GM12878 (cell line): ENCODE data around the gene AGAP1. TPM values are rescaled to one million over a fixed set of nuclear protein-coding genes. Genes with fewer than 3 reads are reported as not detected.

ENCODE experiments used
- ATAC-seq: fragments of 200-7000 bp; cut with Tn5 transposase; 3 replicates; pipeline ENCODE4 v1.9.1; 2020; ENCODE audit warnings: mild to moderate bottlenecking, moderate library complexity
- BruUV-seq: library from RNA; stranded (reverse); fragments of 400-500 nt; replicated peaks from 2 replicates; lab custom pipeline; 2021; lab: Mats Ljungman, UMichigan
- CTCF ChIA-PET: fragments of 300-600 bp; sonication (Branson Sonifier 250); formaldehyde crosslinking; extraction: SDS; loops from one replicate; lab custom pipeline; 2021; ENCODE audit warnings: inconsistent platforms; lab: Yijun Ruan, JAX
- POLR2A ChIA-PET: fragments of 350-600 bp; formaldehyde crosslinking; extraction: SDS; loops from one replicate; lab custom pipeline; 2021; ENCODE audit warnings: inconsistent platforms; lab: Charles Lee
- RAD21 ChIA-PET: fragments of 300-600 bp; sonication (Branson Sonifier 250); formaldehyde crosslinking; loops from one replicate; lab custom pipeline; 2023; ENCODE audit warnings: antibody characterized with exemption; ENCODE audit not compliant: unreplicated experiment; lab: Charles Lee
- SMC1A ChIA-PET: fragments of 300-600 bp; sonication (Branson Sonifier 250); formaldehyde crosslinking; loops from one replicate; lab custom pipeline; 2023; ENCODE audit not compliant: unreplicated experiment, uncharacterized antibody; lab: Charles Lee
- DNase-seq: peaks from one replicate; pipeline ENCODE4 v3.0.0-alpha.2; 2011; ENCODE audit warnings: low read depth, low spot score
- FAIRE-seq: peaks from 3 replicates; lab custom pipeline; 2011; peaks lifted over from hg19 to GRCh38; lab: Jason Lieb, UNC
- H2AFZ ChIP-seq: 2 replicates; pipeline ENCODE4 v1.6.0; 2011; ENCODE audit warnings: low read depth, low read length, control low read depth; ENCODE audit not compliant: control insufficient read depth
- H3K27ac ChIP-seq: 2 replicates; pipeline ENCODE4 v1.5.1; 2011; ENCODE audit warnings: control low read depth; ENCODE audit not compliant: control insufficient read depth, insufficient read depth
- H3K27me3 ChIP-seq, 2 experiments: replicated peaks in 1 of 2; 2 replicates each; pipeline versions ENCODE4 v1.6.0 to v1.6.1; 2011; ENCODE audit warnings: low read length in 1 of 2; ENCODE audit not compliant: control insufficient read depth in 2 of 2, insufficient read depth in 2 of 2
- H3K36me3 ChIP-seq, 2 experiments: 2 replicates each; pipeline ENCODE4 v1.5.1; 2011; ENCODE audit warnings: low read length in 1 of 2; ENCODE audit not compliant: control insufficient read depth in 2 of 2, insufficient read depth in 2 of 2
- H3K4me1 ChIP-seq: 2 replicates; pipeline ENCODE4 v1.6.1; 2011; ENCODE audit warnings: mild to moderate bottlenecking, low read length, moderate library complexity, mixed read lengths; ENCODE audit not compliant: control insufficient read depth, insufficient read depth
- H3K4me2 ChIP-seq: 2 replicates; pipeline ENCODE4 v1.6.0; 2011; ENCODE audit warnings: control low read depth; ENCODE audit not compliant: control insufficient read depth, insufficient read depth
- H3K4me3 ChIP-seq: fragments of 200-600 bp; sonication (generic); 2 replicates; pipeline ENCODE4 v1.5.1; 2016
- H3K79me2 ChIP-seq: 2 replicates; pipeline ENCODE4 v1.6.0; 2011; ENCODE audit warnings: low read length; ENCODE audit not compliant: control insufficient read depth, insufficient read depth
- H3K9ac ChIP-seq: 2 replicates; pipeline ENCODE4 v1.8.0; 2011; ENCODE audit warnings: low read length, control low read depth, mixed read lengths; ENCODE audit not compliant: control insufficient read depth, insufficient read depth
- H3K9me3 ChIP-seq: replicated peaks from 3 replicates; pipeline ENCODE4 v1.5.1; 2011; ENCODE audit warnings: mild to moderate bottlenecking, low read length; ENCODE audit not compliant: control insufficient read depth, insufficient read depth
- H4K20me1 ChIP-seq: 2 replicates; pipeline ENCODE4 v1.6.0; 2011; ENCODE audit not compliant: control insufficient read depth, insufficient read depth
- ASH2L ChIP-seq: fragments of 300-600, 200-600 bp; sonication (generic); IDR thresholded peaks from 2 replicates; pipeline ENCODE4 v1.6.1; 2017; ENCODE audit warnings: low read depth, mild to moderate bottlenecking, borderline replicate concordance
- ATF2 ChIP-seq: IDR thresholded peaks from 2 replicates; pipeline ENCODE4 v1.6.1; 2012; ENCODE audit warnings: low read length, inconsistent platforms
- CBX5 ChIP-seq: sonication (generic); IDR thresholded peaks from 2 replicates; pipeline ENCODE4 v1.6.1; 2016; ENCODE audit warnings: low read depth, moderate library complexity, mild to moderate bottlenecking, inconsistent platforms
- CEBPZ ChIP-seq: fragments of 150-350 bp; IDR thresholded peaks from 2 replicates; pipeline ENCODE4 v1.6.1; 2016; ENCODE audit warnings: low read depth, low read length
- EGR1 ChIP-seq, 2 experiments: IDR thresholded peaks; 1 replicate in 1 of 2; 2 replicates in 1 of 2; pipeline ENCODE4 v1.6.1; 2011 to 2012; ENCODE audit warnings: low read depth in 2 of 2, low read length in 2 of 2, borderline replicate concordance in 1 of 2, mild to moderate bottlenecking in 1 of 2, moderate library complexity in 1 of 2
- ETV6 ChIP-seq, 2 experiments: fragments of 450-650 bp in 1 of 2; IDR thresholded peaks in 1 of 2; conservative IDR thresholded peaks in 1 of 2; 2 replicates each; pipeline ENCODE4 v1.6.1; 2014; ENCODE audit warnings: antibody characterized with exemption in 1 of 2, borderline replicate concordance in 1 of 2, low read depth in 1 of 2, mild to moderate bottlenecking in 1 of 2, moderate library complexity in 1 of 2
- FOXM1 ChIP-seq: IDR thresholded peaks from 2 replicates; pipeline ENCODE4 v1.6.1; 2012; ENCODE audit warnings: low read depth, mild to moderate bottlenecking, inconsistent platforms, low read length, moderate library complexity
- MEF2A ChIP-seq: IDR thresholded peaks from 2 replicates; pipeline ENCODE4 v1.6.1; 2011; ENCODE audit warnings: low read depth, mild to moderate bottlenecking, low read length, moderate library complexity; ENCODE audit not compliant: insufficient read depth
- PAX5 ChIP-seq: IDR thresholded peaks from 2 replicates; pipeline ENCODE4 v1.6.1; 2011; ENCODE audit warnings: low read depth, low read length, borderline replicate concordance
- PAX8 ChIP-seq: fragments of 450-650 bp; IDR thresholded peaks from 2 replicates; pipeline ENCODE4 v1.6.1; 2017; ENCODE audit warnings: mild to moderate bottlenecking, moderate library complexity
- RELB ChIP-seq: fragments of 450-650 bp; IDR thresholded peaks from 2 replicates; pipeline ENCODE4 v1.6.1; 2017; ENCODE audit warnings: low read depth, mild to moderate bottlenecking, moderate library complexity
- TARDBP ChIP-seq: IDR thresholded peaks from 2 replicates; pipeline ENCODE4 v1.6.1; 2016; ENCODE audit warnings: borderline replicate concordance
- ZBTB4 ChIP-seq: fragments of 450-650 bp; formaldehyde crosslinking; IDR thresholded peaks from 2 replicates; pipeline ENCODE4 v1.4.0; 2022; ENCODE audit warnings: mild to moderate bottlenecking, moderate library complexity
- ZNF217 ChIP-seq: fragments of 450-650 bp; IDR thresholded peaks from 2 replicates; pipeline ENCODE4 v1.6.1; 2017; ENCODE audit warnings: antibody characterized with exemption, mild to moderate bottlenecking
- ZZZ3 ChIP-seq: IDR thresholded peaks from 2 replicates; pipeline ENCODE4 v1.6.1; 2011; ENCODE audit warnings: low read depth; ENCODE audit not compliant: control insufficient read depth, insufficient read length
- WGBS: methylation state at CpG from one replicate; pipeline ENCODE4 v1.1.6; 2016; ENCODE audit warnings: low lambda C conversion rate; ENCODE audit not compliant: insufficient replicate concordance, insufficient coverage; ENCODE audit errors: missing lambda C conversion rate; 5-methylcytosine and 5-hydroxymethylcytosine counted together
- in situ Hi-C: fragments of 300-500 bp; cut with MboI; formaldehyde crosslinking; loops from 9 replicates; pipeline ENCODE4 v1.14.3; 2018; ENCODE audit warnings: mixed read lengths
- intact Hi-C: fragments of 100-400 bp; cut with micrococcal nuclease; formaldehyde crosslinking; loops from one replicate; pipeline ENCODE4 v1.14.2; 2022; ENCODE audit not compliant: unreplicated experiment
- polyA plus RNA-seq, 11 experiments: library from polyadenylated mRNA; depleted of rRNA in 4 of 11; unstranded in 6 of 11; stranded (reverse) in 5 of 11; fragments of >200 nt; fragmentation: Nextera tagmentation in 4 of 11; fragmentation: Illumina TruSeq in 1 of 11; extraction: Ambion mirVana in 4 of 11; extraction: Trizol in 1 of 11; gene quantifications; 1 replicate in 1 of 11; 2 replicates in 10 of 11; pipeline versions ENCODE4 v1.2.1 to v1.2.3, GENCODE V29; 2011 to 2016; ENCODE audit warnings: inconsistent platforms in 2 of 11, missing spikeins in 2 of 11, low read depth in 1 of 11
- total RNA-seq, 4 experiments: library from RNA; depleted of rRNA in 3 of 4; stranded (reverse); fragments of >200 nt in 3 of 4; fragmentation: Illumina TruSeq in 1 of 4; extraction: Trizol in 1 of 4; gene quantifications; 2 replicates each; pipeline versions ENCODE4 v1.2.1 to v1.2.3, GENCODE V29; 2013 to 2021

The AGAP1 gene
- total and polyA plus RNA-seq, 10 of the 15 experiments (the other 5 are each of a cell fraction or from before 2014, with no cell fraction given), result 0.05 to 0.15 (median 0.06) TPM; not detected in 7

GRCh38 chr2:236046715-236047114, 552.9 kb downstream of the AGAP1 start:
- FAIRE-seq, result no peak
- ChIA-PET RAD21 (no interaction called here), SMC1A (no interaction called here)

More at GRCh38 chr2:236046715-236047114, 552.9 kb downstream of the AGAP1 start:
- in situ Hi-C loops, result no loop called here
- H3K4me3 ChIP-seq, result no peak overlapping the region
- 2% methylated on average over 3 of the region's 3 CpGs for WGBS
- no peaks in the 10 kb centered on the region for H4K20me1 ChIP-seq
- H3K9ac ChIP-seq, result no peak overlapping the region
- POLR2A ChIA-PET, result no interaction called here
- no peaks in the 10 kb centered on the region; a peak in 2 of 4 replicates for H3K27me3 ChIP-seq
- no peaks in the 10 kb centered on the region for H3K36me3 ChIP-seq
- H2AFZ ChIP-seq, result no peak overlapping the region
- CTCF ChIA-PET, result no interaction called here
- DNase-seq (no peak), ATAC-seq (no peak)
- H3K27ac ChIP-seq, result no peak overlapping the region
- no TSS peak for BruUV-seq
- H3K79me2 ChIP-seq, result no peaks in the 10 kb centered on the region
- no peaks in the 10 kb centered on the region for H3K4me1 ChIP-seq
- intact Hi-C loops, result no loop called here
- no peak overlapping the region for H3K4me2 ChIP-seq
- TF ChIP-seq ZBTB4 (no peak), RELB (no peak), PAX5 (no peak), TARDBP (no peak), ETV6 (conservative IDR thresholded peaks at IDR 0.05 in 1 of 2, IDR thresholded peaks at IDR 0.05 in 1 of 2; ENCODE audit: borderline replicate concordance in 1 of 2, low read depth in 1 of 2) (no peak), CBX5 (no peak), ZNF217 (no peak), ATF2 (no peak), ASH2L (no peak), PAX8 (no peak), FOXM1 (no peak), EGR1 (IDR thresholded peaks at IDR 0.05; ENCODE audit: borderline replicate concordance in 1 of 2, low read depth in 2 of 2, low read length in 2 of 2) (no peak), CEBPZ (no peak), MEF2A (no peak), ZZZ3 (no peak)
- no peaks in the 10 kb centered on the region for H3K9me3 ChIP-seq
